K562 (cell line): ENCODE measurements around the gene CXCL17.

Experiments used
- JUND ChIP-seq, 2 experiments: IDR thresholded peaks; 2 replicates in 1 of 2; 3 replicates in 1 of 2; pipeline ENCODE4 v1.6.1; 2011; ENCODE audit warnings: borderline replicate concordance in 2 of 2, low read depth in 2 of 2, low read length in 2 of 2, improper control_type of control experiment in 1 of 2, missing biosample characterization in 1 of 2, missing genetic modification characterization in 1 of 2, missing genetic modification reagents in 1 of 2
- SREBF2 ChIP-seq: sonication (generic); formaldehyde crosslinking; IDR thresholded peaks from 2 replicates; pipeline ENCODE4 v1.4.0; 2020; ENCODE audit warnings: mild to moderate bottlenecking, missing genetic modification reagents
- TARDBP ChIP-seq: fragments of 450-650 bp; IDR thresholded peaks from 2 replicates; pipeline ENCODE4 v1.6.1; 2016
- ZNF165 ChIP-seq: fragments of 250-450 bp; sonication (Bioruptor Pico); IDR thresholded peaks from 2 replicates; pipeline ENCODE4 v1.4.0; 2020; ENCODE audit warnings: borderline replicate concordance
- TF ChIP-seq, protein P1 (sequence below): fragments of 200-600 bp; sonication (generic); IDR thresholded peaks from one replicate; pipeline ENCODE4 v1.6.1; 2012; ENCODE audit warnings: mild to moderate bottlenecking, low read depth, low read length, inconsistent platforms
- TF ChIP-seq, protein P2 (sequence below), 3 experiments: IDR thresholded peaks in 2 of 3; conservative IDR thresholded peaks in 1 of 3; 2 replicates each; pipeline ENCODE4 v1.5.1; 2011 to 2012; ENCODE audit warnings: low read length in 3 of 3, mild to moderate bottlenecking in 3 of 3, control low read depth in 2 of 3, improper control_type of control experiment in 1 of 3, inconsistent platforms in 1 of 3, low read depth in 1 of 3, mixed read lengths in 1 of 3, moderate library complexity in 1 of 3; ENCODE audit not compliant: insufficient read depth in 2 of 3
- TF ChIP-seq, protein P3 (sequence below): sonication (generic); formaldehyde crosslinking; IDR thresholded peaks from 2 replicates; pipeline ENCODE4 v1.4.0; 2020; ENCODE audit warnings: mild to moderate bottlenecking, missing genetic modification reagents

DNA sequence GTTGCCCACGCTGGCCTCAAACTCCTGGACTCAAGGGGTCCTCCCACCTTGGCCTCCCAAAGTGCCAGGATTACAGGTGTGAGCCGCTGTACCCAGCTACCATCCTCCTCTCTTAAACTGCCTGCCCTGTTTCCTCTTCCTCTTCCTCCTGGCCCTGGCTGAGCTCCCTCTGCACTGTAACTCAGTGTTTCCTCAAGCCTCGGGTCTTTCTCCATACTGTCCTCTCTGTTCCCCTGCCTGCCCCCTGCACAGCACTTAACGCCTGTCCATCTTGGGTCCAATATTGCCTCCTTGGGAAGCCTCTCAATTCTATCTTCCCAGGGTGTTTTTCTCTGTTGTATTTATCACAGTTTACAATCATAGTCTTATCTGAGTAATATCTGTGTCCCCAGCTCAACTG lies 21.6 kb downstream of the CXCL17 start:
- TF ChIP-seq, protein P1, sequence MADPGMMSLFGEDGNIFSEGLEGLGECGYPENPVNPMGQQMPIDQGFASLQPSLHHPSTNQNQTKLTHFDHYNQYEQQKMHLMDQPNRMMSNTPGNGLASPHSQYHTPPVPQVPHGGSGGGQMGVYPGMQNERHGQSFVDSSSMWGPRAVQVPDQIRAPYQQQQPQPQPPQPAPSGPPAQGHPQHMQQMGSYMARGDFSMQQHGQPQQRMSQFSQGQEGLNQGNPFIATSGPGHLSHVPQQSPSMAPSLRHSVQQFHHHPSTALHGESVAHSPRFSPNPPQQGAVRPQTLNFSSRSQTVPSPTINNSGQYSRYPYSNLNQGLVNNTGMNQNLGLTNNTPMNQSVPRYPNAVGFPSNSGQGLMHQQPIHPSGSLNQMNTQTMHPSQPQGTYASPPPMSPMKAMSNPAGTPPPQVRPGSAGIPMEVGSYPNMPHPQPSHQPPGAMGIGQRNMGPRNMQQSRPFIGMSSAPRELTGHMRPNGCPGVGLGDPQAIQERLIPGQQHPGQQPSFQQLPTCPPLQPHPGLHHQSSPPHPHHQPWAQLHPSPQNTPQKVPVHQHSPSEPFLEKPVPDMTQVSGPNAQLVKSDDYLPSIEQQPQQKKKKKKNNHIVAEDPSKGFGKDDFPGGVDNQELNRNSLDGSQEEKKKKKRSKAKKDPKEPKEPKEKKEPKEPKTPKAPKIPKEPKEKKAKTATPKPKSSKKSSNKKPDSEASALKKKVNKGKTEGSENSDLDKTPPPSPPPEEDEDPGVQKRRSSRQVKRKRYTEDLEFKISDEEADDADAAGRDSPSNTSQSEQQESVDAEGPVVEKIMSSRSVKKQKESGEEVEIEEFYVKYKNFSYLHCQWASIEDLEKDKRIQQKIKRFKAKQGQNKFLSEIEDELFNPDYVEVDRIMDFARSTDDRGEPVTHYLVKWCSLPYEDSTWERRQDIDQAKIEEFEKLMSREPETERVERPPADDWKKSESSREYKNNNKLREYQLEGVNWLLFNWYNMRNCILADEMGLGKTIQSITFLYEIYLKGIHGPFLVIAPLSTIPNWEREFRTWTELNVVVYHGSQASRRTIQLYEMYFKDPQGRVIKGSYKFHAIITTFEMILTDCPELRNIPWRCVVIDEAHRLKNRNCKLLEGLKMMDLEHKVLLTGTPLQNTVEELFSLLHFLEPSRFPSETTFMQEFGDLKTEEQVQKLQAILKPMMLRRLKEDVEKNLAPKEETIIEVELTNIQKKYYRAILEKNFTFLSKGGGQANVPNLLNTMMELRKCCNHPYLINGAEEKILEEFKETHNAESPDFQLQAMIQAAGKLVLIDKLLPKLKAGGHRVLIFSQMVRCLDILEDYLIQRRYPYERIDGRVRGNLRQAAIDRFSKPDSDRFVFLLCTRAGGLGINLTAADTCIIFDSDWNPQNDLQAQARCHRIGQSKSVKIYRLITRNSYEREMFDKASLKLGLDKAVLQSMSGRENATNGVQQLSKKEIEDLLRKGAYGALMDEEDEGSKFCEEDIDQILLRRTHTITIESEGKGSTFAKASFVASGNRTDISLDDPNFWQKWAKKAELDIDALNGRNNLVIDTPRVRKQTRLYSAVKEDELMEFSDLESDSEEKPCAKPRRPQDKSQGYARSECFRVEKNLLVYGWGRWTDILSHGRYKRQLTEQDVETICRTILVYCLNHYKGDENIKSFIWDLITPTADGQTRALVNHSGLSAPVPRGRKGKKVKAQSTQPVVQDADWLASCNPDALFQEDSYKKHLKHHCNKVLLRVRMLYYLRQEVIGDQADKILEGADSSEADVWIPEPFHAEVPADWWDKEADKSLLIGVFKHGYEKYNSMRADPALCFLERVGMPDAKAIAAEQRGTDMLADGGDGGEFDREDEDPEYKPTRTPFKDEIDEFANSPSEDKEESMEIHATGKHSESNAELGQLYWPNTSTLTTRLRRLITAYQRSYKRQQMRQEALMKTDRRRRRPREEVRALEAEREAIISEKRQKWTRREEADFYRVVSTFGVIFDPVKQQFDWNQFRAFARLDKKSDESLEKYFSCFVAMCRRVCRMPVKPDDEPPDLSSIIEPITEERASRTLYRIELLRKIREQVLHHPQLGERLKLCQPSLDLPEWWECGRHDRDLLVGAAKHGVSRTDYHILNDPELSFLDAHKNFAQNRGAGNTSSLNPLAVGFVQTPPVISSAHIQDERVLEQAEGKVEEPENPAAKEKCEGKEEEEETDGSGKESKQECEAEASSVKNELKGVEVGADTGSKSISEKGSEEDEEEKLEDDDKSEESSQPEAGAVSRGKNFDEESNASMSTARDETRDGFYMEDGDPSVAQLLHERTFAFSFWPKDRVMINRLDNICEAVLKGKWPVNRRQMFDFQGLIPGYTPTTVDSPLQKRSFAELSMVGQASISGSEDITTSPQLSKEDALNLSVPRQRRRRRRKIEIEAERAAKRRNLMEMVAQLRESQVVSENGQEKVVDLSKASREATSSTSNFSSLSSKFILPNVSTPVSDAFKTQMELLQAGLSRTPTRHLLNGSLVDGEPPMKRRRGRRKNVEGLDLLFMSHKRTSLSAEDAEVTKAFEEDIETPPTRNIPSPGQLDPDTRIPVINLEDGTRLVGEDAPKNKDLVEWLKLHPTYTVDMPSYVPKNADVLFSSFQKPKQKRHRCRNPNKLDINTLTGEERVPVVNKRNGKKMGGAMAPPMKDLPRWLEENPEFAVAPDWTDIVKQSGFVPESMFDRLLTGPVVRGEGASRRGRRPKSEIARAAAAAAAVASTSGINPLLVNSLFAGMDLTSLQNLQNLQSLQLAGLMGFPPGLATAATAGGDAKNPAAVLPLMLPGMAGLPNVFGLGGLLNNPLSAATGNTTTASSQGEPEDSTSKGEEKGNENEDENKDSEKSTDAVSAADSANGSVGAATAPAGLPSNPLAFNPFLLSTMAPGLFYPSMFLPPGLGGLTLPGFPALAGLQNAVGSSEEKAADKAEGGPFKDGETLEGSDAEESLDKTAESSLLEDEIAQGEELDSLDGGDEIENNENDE: no peak
- TF ChIP-seq, protein P2, sequence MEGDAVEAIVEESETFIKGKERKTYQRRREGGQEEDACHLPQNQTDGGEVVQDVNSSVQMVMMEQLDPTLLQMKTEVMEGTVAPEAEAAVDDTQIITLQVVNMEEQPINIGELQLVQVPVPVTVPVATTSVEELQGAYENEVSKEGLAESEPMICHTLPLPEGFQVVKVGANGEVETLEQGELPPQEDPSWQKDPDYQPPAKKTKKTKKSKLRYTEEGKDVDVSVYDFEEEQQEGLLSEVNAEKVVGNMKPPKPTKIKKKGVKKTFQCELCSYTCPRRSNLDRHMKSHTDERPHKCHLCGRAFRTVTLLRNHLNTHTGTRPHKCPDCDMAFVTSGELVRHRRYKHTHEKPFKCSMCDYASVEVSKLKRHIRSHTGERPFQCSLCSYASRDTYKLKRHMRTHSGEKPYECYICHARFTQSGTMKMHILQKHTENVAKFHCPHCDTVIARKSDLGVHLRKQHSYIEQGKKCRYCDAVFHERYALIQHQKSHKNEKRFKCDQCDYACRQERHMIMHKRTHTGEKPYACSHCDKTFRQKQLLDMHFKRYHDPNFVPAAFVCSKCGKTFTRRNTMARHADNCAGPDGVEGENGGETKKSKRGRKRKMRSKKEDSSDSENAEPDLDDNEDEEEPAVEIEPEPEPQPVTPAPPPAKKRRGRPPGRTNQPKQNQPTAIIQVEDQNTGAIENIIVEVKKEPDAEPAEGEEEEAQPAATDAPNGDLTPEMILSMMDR (IDR thresholded peaks at IDR 0.05 in 2 of 3, conservative IDR thresholded peaks at IDR 0.05 in 1 of 3; ENCODE audit: insufficient read depth in 2 of 3, low read depth in 1 of 3, low read length in 3 of 3): no peak
- TF ChIP-seq ZNF165 (CRISPR knock-in tag) (no peak), JUND (IDR thresholded peaks at IDR 0.05; ENCODE audit: borderline replicate concordance, low read depth, low read length) (no peak), JUND (tag; IDR thresholded peaks at IDR 0.05; ENCODE audit: borderline replicate concordance, low read depth, low read length) (no peak), SREBF2 (CRISPR knock-in tag) (no peak), TARDBP (no peak)
- TF ChIP-seq, protein P3, sequence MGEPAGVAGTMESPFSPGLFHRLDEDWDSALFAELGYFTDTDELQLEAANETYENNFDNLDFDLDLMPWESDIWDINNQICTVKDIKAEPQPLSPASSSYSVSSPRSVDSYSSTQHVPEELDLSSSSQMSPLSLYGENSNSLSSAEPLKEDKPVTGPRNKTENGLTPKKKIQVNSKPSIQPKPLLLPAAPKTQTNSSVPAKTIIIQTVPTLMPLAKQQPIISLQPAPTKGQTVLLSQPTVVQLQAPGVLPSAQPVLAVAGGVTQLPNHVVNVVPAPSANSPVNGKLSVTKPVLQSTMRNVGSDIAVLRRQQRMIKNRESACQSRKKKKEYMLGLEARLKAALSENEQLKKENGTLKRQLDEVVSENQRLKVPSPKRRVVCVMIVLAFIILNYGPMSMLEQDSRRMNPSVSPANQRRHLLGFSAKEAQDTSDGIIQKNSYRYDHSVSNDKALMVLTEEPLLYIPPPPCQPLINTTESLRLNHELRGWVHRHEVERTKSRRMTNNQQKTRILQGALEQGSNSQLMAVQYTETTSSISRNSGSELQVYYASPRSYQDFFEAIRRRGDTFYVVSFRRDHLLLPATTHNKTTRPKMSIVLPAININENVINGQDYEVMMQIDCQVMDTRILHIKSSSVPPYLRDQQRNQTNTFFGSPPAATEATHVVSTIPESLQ: no peak
